Ascending aorta (tissue), 2 donors: ENCODE measurements around the gene TECPR2. TPM values are rescaled to one million over a fixed set of nuclear protein-coding genes. Genes with fewer than 3 reads are reported as not detected.

ENCODE experiments used
- DNase-seq, 2 donors: peaks; one replicate each; pipeline ENCODE4 v3.0.0-alpha.2; 2019; ENCODE audit warnings: low spot score in 2 of 2
- H3K27ac ChIP-seq, 2 donors: fragments of 200-600 bp; sonication (generic); one replicate each; pipeline ENCODE4 v1.5.1; 2016 to 2017; ENCODE audit warnings: mild to moderate bottlenecking in 1 of 2
- H3K27me3 ChIP-seq: fragments of 200-600 bp; sonication (generic); one replicate; pipeline ENCODE4 v1.5.1; 2017
- H3K36me3 ChIP-seq, 2 donors: fragments of 200-600 bp; sonication (generic); one replicate each; pipeline ENCODE4 v1.5.1; 2016
- H3K4me1 ChIP-seq, 2 donors: fragments of 200-600 bp; sonication (generic); one replicate each; pipeline ENCODE4 v1.5.1; 2016 to 2017; ENCODE audit warnings: mild to moderate bottlenecking in 1 of 2
- H3K4me3 ChIP-seq, 2 donors: fragments of 200-600 bp; sonication (generic); one replicate each; pipeline ENCODE4 v1.5.1; 2016 to 2017; ENCODE audit warnings: mild to moderate bottlenecking in 1 of 2
- H3K9me3 ChIP-seq, 2 donors: fragments of 200-600 bp; sonication (generic); one replicate each; pipeline ENCODE4 v1.5.1; 2016
- CTCF ChIP-seq, 3 experiments: fragments of 200-600 bp in 2 of 3; fragments of 450-650 bp in 1 of 3; sonication (generic) in 2 of 3; IDR thresholded peaks; one replicate each; pipeline ENCODE4 v1.5.1; 2016 to 2019; ENCODE audit warnings: antibody characterized with exemption in 3 of 3, mild to moderate bottlenecking in 1 of 3, moderate library complexity in 1 of 3
- intact Hi-C: fragments of 100-400 bp; cut with DNase I; formaldehyde crosslinking; loops from one replicate; pipeline ENCODE4 v1.15.1; 2023
- total RNA-seq: library from RNA; depleted of rRNA; stranded (reverse); fragments of >200 nt; gene quantifications from one replicate; pipeline ENCODE4 v1.1.0, GENCODE V29; 2016

The TECPR2 gene
- total RNA-seq, 1 donor from 2014 or later: 27.0 TPM

- DNase-seq: no peak
- Histone ChIP-seq H3K4me3 (no peak overlapping the region), H3K4me1 (peaks cover 0 to 14% of the 10 kb centered on the region in 2 donors), H3K36me3 (peaks cover 30 to 44% of the 10 kb centered on the region in 2 donors), H3K27me3 (no peaks in the 10 kb centered on the region), H3K27ac (no peak overlapping the region), H3K9me3 (no peaks in the 10 kb centered on the region)
- no peak for TF ChIP-seq CTCF (IDR thresholded peaks at IDR 0.05)
- intact Hi-C loops: no loop called here
Observed at GRCh38 chr14:102359341-102359740, 3.4 kb upstream of the TECPR2 start.

- no peak for TF ChIP-seq CTCF (IDR thresholded peaks at IDR 0.05)
- Histone ChIP-seq H3K27me3 (no peaks in the 10 kb centered on the region), H3K4me3 (no peak overlapping the region), H3K27ac (no peak overlapping the region), H3K36me3 (peaks cover 19 to 34% of the 10 kb centered on the region in 2 donors), H3K4me1 (peaks cover 0 to 16% of the 10 kb centered on the region in 2 donors), H3K9me3 (no peaks in the 10 kb centered on the region)
- intact Hi-C loops: loop anchor here (5.0 kb wide), 1 partner anchor 157 kb away; no protein-coding TSS in a partner anchor
- DNase-seq: no peak
Observed at GRCh38 chr14:102360388-102360787, 2.4 kb upstream of the TECPR2 start.

GRCh38 chr14:102362084-102362483, 657 bp upstream of the TECPR2 start:
- Histone ChIP-seq H3K27me3 (no peaks in the 10 kb centered on the region), H3K4me1 (peaks cover 0 to 16% of the 10 kb centered on the region in 2 donors), H3K36me3 (peaks cover 15 to 17% of the 10 kb centered on the region in 2 donors), H3K9me3 (no peaks in the 10 kb centered on the region), H3K27ac (peak overlapping the region; percentile 91 to 95), H3K4me3 (peak overlapping the region; percentile 86 to 93)
- intact Hi-C loops: loop anchor here (2.0 to 5.0 kb wide), 3 partner anchors 155 to 601 kb away; partner anchors contain the start of genes PPP2R5C and RCOR1
- DNase-seq: no peak
- TF ChIP-seq CTCF (IDR thresholded peaks at IDR 0.05): no peak

GRCh38 chr14:102363182-102363943, 622 bp downstream of the TECPR2 start:
- H3K9me3 ChIP-seq: no peaks in the 10 kb centered on the region
- H3K27me3 ChIP-seq: no peaks in the 10 kb centered on the region
- DNase-seq: peak in 1 of 2 donors; percentile 77
- H3K4me1 ChIP-seq: peaks cover 0 to 16% of the 10 kb centered on the region in 2 donors
- peak overlapping the region; percentile 91 to 95 for H3K27ac ChIP-seq
- peak overlapping the region; percentile 86 to 93 for H3K4me3 ChIP-seq
- no peak for TF ChIP-seq CTCF (IDR thresholded peaks at IDR 0.05)
- peaks cover 6% of the 10 kb centered on the region in 2 donors for H3K36me3 ChIP-seq
- intact Hi-C loops: loop anchor here (1.0 to 5.0 kb wide), 5 partner anchors 44 to 603 kb away; partner anchors contain the start of genes PPP2R5C, RCOR1 and ZNF839

GRCh38 chr14:102370305-102370809, 7.6 kb downstream of the TECPR2 start:
- no peak for TF ChIP-seq CTCF (IDR thresholded peaks at IDR 0.05)
- intact Hi-C loops: no loop called here
- no peaks in the 10 kb centered on the region for H3K4me1 ChIP-seq
- H3K36me3 ChIP-seq: peaks cover 0 to 4% of the 10 kb centered on the region in 2 donors
- H3K4me3 ChIP-seq: no peak overlapping the region
- H3K9me3 ChIP-seq: no peaks in the 10 kb centered on the region
- H3K27me3 ChIP-seq: no peaks in the 10 kb centered on the region
- DNase-seq: no peak
- H3K27ac ChIP-seq: no peak overlapping the region
